ENCODE data around the gene DAND5. TPM values are rescaled to one million over a fixed set of nuclear protein-coding genes. Genes with fewer than 3 reads are reported as not detected.
A peak's percentile ranks its signal among the peaks of the same experiment; 100 is the strongest.
"Not testable (repeated sequence)": the region's sequence is repeated elsewhere in the genome, so short reads cannot be mapped to it uniquely, and the experiment has no call there.

DAND5 gene
- total RNA-seq, 1 donor from 2014 or later: not detected

DNA sequence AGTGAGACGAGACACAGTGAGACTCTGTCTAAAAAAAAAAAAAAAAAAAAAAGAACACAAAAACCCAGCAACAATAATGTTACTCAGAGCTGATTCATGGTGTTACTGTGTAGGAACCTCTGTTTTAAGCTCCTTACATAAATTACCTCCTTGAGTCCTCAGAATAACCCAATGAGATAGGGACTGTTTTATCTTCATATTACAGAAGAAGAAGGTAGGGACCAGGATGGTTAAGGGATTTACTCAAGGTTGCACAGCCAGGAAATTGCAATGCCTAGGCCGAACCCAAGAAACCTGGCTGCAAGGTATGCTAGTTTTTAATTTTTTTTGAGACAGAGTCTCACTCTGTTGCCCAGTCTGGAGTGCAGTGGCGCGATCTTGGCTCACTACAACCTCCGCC lies 1.5 kb upstream of the DAND5 start:
- DNase-seq: no peak

DNA sequence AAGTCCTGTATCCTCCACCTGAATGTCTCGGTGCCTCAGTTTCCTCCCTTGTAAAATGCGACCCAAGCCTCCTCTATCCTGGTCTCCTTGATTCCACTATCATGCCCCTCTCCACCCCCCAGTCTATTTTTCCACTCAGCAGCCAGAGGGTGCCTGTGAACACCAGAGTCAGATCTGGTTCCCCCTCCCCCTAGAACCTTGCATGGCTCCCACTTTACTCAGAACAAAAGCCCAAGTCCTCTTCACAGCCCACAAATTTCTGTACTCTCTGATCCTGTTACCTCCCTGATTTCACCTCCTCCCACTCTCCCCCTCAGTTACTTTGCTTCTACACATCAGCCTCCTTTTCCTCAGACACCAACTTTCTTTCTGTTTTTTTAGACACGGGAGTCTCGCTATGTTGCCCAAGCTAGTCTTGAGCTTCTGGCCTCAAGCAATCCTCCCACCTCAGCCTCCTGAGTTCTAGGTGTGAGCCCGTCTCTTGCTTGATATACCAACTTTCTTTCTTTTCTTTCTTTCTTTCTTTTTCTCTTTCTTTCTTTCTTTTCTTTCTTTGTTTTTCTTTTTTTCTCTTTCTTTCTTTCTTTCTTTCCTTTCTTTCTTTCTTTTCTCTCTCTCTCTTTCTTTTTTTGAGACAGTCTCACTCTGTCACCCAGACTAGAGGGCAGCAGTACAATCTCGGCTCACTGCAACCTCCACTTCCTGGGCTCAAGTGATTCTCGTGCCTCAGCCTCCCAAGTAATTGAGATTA lies 869 bp downstream of the DAND5 start:
- DNase-seq: no peak

DNA sequence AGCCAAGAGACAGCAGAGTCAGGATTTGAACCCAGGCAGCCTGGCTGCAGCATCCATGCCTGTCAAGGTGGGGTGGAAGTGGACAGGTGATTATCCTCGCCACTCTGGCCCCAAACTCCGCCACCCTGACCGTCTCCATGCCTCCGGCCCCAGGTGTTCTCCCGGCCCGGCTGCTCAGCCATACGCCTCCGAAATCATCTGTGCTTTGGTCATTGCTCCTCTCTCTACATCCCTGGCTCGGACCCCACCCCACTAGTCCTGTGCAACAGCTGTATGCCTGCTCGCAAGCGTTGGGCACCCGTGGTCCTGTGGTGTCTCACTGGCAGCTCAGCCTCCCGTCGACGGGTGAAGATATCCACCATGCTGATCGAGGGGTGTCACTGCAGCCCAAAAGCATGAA lies 3.9 kb downstream of the DAND5 start:
- no peak for DNase-seq

DNA sequence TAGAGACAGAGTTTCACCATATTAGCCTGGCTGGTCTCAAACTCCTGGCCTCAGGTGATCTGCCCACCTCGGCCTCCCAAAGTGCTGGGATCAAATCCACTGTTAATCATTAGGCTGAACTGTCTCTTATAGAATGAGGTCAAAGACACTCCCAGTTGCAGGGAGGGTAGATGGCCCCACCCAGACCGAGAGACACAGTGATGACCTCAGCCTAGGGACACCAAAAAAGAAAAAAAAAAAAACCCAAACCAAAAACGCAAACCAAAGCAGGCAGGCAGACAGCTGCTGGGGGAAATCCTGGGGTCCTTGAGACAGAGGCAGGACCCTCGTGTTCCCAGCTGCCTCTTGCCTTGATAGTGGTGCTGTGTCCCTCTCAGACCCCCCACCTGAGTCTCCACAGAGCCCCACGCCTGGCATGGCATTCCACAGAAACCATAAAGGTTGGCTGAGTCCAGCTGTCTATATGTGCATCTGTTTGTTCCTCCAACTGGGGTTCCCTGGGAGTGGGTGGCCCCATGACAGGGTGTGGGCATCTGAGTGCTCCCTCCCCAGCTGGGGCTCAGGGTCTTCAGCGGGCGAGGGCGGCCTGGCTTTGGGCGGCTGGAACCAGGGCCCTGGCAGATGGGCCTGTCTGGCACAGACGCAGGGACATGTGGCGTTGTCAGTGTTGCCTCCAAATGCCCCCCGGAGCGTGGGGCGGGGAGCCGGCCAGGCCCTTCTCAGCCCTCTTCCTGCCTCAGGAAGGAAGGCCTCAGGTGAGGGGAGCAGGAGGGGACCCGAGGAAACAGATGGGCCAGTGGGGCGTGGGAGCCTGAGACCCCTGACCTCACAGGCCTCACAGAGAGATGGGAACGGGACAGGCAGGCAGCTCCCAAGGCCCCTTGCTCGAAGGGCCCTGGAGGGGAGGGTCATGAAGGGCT lies 5.2 kb downstream of the DAND5 start:
- DNase-seq: no peak

DNA sequence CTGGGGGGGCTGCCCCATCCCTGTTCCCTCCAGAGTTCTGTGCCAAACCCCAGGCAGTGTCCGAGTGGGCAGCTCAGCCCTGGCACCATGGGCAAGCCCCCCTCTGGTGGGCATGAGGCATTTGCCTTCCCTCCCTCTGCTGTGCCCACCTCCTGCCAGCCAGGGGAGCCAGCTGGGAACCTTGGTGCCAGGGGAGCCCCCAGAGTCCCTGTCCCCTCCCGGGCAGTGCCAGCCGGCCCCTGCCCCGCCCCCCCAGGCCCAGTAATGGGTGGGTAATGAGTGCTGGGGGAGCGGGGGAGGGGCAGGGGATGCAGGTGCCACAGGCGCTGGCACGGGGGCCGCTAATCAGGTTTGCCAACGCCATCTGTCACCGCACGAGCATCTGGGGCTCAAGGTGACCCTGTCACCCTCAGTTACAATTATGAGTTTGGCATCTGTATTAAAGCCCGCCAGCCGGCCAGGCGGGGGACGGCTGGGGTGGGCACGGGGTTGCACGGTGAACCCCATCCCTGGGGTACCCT lies 5.9 kb downstream of the DAND5 start:
- DNase-seq: no peak

DNA sequence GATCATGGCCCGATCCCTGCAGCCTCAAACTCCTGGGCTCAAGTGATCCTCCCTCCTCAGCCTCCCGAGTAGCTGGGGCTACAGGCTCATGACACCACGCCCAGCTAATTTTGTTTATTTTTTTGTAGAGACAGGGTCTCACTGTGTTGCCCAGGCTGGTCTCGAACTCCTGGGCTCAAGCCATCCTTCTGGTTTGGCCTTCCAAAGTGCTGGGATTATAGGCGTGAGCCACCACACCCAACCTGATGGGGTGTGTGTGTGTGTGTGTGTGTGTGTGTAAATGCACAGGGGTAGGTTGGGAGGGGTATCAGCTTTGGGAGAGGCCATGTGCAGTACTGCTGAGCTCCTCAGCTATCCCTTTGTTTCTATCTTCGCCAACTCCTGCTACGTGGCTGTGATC lies 6.7 kb downstream of the DAND5 start:
- not testable (repeated sequence) for DNase-seq

DNA sequence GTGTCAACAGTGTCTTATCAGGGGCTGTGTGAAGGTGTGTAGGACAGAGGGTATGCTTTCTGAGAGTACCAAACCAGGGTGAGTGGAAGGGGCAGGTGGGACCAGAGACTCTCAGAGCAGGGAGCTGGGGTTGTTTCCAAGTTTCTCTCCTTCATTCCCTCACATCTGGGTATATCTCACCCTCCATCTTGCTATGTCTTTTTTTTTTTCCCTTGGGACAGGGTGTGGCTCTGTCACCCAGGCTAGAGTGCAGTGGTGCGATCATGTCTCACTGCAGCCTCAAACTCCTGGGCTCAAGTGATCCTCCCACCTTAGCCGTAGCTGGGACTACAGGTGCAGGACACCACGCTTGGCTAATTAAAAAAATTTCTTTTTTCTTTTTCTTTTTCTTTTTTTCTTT lies 10.6 kb downstream of the DAND5 start:
- DNase-seq: no peak

DNA sequence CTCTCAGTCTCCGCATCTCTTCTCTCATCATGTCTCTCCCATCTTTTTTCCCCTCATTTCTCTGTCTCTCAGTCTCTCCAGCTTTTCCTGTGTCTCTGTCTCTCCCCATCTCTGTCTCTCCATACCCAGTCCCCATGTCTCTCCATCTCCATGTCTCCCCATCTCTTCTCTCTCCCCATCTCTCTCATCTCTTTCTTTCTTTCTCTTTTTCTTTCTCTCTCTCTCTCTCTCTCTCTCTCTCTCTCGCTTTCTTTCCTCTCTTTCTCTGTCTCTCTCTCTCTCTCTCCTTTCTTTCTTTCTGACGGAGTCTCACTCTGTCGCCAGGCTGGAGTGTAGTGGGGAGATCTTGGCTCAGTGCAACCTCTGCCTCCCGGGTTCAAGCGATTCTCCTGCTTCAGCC lies 13.3 kb downstream of the DAND5 start:
- DNase-seq: no peak

DNA sequence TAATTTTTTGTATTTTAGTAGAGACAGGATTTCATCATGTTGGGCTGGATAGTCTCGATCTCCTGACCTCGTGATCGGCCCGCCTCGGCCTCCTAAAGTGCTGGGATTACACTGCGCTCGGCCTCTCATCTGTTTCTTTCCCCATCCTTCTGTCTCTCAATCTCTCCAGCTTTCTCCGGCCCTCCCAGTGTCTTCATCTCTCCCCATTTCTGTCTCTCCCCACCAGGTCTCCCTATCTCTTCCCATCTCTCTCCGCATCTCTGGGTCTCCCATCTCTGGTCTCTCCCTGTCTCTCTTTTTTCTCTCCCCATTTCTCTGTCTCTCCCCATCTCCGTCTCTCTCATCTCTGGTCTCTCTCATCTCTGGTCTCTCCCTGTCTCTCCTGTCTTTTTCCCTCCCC lies 13.7 kb downstream of the DAND5 start:
- DNase-seq: no peak

DNA sequence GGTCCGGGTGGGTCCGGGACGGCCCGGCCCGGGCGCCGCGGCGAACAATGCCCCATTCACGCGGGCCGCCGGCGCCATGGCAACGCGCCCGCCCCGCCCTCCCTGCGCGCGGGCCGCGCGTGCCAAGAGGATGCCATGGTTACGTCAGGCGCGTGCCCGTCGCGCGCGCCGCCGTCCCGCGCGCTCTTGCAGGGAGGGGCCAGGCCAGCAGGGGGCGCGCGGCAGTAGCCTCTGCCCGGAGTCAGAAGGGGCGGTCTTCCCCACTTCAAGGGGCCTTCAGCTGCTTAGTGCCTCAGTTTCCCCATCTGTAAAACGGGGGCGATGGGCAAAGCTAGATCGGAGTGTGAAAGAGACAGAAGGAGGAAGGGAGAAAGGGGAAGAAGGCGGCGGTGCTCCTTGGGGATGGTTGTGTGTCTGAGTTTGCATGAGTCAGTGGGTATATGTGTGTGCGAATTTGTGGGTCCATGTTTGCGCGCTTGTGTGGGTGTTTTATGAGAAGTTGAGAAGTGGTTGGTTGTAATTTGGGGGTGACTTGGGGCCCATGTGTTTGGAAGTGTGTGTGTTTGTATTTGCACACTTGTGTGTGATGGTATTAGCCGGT lies 14.3 kb downstream of the DAND5 start:
- peak; percentile 68 for DNase-seq

DNA sequence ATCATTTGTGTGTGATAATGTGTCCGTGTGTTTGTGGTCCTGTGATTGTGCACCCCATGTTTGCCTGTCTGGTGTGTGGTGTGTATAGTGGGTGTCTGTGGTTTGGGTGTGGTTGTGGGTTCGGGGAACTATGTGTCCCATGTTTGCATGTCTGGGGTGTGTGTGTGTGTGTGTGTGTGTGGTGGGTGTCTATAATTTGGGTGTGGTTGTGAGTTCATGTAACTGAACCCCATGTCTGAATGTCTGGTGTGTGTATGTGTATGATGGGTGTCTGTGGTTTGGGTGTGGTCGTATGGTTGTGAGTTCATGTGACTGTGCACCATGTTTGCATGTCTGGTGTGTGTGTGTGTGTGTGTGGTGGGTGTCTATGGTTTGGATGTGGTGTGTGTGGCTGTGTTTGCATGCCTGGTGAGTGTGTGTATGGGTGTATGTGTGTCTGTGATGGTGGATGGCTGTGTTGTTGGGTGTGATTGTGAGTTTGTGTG lies 14.8 kb downstream of the DAND5 start:
- no peak for DNase-seq

DNA sequence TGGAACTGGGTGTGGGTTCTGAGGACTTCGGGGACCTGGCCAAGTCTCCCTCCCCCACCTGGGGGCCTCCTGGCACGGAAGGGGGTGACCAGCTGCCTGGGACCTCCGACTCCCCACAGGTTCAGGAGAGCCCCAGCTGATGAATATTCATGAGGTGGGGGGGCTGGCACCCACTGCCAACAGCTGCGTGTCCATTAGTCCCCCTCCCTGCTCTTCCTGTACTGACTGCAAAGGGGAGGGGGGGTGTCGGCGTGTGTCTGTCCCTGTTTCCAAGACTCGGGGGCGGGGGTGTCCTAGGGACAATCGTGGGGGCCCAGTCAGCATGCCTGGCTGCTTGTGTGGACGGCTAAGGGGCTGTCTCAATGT lies 15.3 kb downstream of the DAND5 start:
- DNase-seq: peak; percentile 52

DNA sequence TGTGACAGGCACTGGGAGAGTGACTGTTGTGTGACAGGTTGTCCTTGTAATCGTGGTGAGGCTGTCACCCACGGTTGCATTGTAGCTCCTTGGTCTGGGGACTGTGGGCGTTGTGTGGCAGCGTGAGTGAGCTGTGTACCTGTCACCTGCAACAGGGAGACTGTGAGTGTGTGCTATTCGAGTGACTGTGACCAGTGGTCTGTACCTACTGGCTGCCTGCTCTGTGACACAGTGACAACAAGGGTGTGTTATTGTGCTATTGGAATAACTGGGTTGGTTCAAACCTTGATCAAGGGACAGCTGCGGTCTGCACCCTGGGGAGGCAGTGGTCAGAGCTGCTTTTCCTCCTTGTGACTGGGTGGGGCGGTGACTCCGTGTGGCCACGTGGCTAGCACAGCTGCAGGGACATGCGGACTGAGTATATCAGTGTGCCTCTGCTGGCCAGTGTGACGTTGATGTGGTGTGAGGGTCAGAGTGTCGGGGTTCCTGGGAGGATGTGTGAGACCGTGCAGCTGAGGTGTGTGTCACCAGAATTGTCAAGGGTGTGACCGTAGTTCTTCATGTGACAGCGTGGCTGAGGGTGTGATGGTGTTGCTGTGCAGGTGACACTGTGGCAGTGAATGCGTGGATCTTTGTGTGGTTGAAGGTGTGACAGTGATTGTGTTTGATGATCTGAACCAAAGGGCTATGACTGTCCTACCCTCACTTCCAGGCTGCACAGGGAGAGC lies 15.8 kb downstream of the DAND5 start:
- peak; percentile 81 for DNase-seq

DNA sequence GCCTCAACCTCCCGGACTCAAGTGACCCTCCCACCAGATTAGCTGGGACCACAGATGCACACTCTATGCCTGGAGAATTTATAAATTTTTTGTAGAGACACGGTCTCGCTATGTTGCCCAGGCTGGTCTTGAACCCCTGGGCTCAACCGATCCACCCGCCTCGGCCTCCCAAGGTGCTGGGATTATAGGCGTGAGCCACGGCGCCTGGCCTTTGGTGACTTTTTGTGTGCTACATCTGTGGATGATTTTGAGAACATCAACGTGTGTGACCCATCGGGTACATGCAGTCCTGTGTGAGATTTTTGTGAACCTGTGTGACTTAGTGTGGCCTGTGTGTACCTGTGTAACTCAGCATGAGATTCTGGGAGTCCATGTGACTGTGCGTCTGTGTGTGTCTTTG lies 17.4 kb downstream of the DAND5 start:
- no peak for DNase-seq

DNA sequence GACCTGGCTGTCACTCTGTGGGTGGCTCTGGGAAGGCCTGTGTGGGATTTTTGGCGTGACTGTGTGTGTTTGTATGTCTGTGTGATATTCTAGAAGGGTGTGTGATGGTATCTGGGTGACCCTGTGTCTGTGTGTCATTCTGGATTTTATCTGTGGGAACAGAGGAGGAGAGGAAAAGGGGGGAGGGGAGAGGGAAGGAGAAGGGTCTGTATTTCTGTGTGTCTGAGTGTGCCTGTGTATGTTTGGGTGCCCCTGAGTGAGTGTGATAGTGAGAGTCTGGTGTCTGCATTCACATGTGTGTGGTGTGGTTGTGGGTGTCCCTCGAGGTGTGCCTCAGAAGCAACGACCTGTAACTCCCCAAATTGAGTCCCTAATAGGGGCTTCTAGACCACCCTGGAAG lies 17.8 kb downstream of the DAND5 start:
- no peak for DNase-seq

DNA sequence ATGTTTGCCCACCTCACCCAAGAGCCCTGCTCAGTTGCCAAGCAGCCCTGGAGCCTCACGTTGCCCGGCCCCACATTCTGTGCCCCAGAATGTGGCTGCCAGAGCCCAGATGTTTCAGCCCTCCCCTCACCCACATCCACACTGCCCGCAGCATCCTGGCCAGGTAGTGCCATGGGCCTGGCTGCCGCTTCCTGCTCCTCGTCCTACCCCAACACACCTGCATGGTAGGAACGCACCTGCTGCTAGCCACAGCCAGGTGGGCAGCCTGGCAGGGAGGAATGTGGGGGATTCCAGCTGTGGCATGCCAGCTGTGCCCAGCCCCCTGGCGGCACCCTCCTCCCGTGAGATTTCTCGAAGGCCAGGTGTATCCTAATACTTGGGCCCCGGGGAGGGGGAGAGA lies 18.4 kb downstream of the DAND5 start:
- no peak for DNase-seq

DNA sequence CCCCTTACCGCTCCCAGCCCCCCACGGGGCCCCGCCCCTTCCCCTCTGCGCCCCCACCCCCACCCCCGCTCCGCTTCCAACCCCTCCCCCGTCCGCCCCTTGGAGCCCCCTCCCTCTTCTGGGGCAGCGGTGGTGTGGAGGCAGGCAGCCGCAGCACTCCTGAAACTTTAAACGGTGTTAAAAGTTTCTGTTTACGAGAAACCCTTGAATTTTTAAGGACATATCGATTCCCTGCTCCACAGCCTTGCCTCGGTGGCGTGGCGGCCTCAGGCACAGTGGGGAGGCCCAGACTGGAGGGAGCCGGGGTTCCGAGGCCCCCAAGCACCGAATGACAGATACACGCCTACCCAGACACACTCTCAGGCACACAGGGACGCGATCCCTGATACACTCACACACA lies 21.1 kb downstream of the DAND5 start:
- DNase-seq: no peak

DNA sequence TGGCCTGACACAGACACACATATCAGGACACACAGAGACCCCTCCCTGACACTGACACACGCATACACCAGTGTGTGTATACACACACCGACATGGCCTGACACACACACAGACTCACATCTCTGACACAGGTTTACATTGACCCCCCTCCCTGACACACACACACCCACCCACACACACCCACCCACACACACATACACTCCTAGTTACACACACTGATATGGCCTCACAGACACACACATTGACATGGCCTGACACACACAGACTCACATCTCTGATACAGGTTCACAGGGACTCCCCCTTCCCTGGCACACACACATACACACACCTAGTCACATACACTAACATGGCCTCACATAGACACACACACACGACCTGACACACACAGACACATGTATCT lies 21.5 kb downstream of the DAND5 start:
- DNase-seq: no peak

DNA sequence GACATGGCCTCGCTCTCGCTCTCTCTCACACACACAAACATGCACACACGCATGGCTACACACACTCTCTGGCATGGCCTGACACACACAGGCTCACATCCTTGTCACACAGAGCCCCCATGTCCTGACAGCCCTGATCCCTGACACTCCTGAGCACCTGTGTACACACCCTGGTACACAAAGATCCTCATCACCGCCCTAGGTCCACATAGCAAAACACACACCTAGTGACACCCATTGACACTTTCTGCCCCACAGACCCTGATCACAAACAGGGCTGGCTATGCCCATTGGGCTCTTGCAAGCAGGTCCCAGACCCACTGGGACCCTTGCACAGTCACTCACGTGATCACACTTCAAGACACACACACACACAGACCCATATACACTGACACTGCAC lies 21.9 kb downstream of the DAND5 start:
- no peak for DNase-seq

DNA sequence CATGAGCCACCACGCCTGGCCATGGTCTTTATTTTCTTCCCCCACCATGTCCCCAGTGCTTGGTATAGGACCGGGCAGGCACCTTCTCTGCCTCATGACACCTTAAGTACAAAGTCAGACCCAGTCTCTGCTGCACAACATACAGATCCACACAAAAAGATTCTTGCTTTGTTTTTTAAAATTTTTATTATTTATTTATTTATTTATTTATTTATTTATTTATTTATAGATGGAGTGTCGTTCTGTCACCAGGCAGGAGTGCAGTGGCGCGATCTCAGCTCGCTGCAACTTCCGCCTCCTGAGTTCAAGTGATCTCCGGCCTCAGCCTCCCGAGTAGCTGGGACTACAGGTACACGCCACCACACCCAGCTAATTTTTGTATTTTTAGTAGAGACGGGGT lies 23.4 kb downstream of the DAND5 start:
- no peak for DNase-seq

DNA sequence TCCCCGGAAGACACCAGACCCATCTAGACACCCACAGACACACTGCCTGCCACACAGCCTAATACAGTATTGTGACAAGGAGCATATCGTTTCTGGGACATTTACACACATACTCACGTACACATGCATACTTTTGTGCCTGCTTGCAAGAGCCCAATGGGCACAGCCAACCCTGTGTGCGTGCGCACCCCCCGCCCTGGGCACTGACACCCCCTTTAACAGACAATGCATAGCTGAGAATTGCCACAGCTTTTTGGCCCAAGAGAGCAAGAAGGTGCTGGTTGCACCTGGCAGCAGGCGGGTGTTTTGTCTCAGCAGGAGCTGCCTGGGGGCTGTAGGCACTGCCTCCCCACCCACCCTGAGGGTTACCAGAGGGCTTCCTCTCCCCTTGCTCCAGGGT lies 24.2 kb downstream of the DAND5 start:
- no peak for DNase-seq

Measured in occipital lobe (tissue), 2 donors.